ENCODE results near the gene GEMIN4. TPM values are rescaled to one million over a fixed set of nuclear protein-coding genes. Genes with fewer than 3 reads are reported as not detected.
A peak's percentile ranks its signal among the peaks of the same experiment; 100 is the strongest.

The GEMIN4 gene
- total RNA-seq (2013; cell fraction: nucleolus; rRNA removed), result 28.8 and 31.2 TPM in 2 replicates
- total RNA-seq (2014; rRNA removed), result 32.9 and 37.3 TPM in 2 replicates
- total RNA-seq (2014; rRNA removed; fragmentation: Illumina TruSeq; extraction: Trizol), result 10.1 and 11.9 TPM in 2 replicates
- total RNA-seq (2021), result 47.7 and 49.1 TPM in 2 replicates
- polyA plus RNA-seq (2011; ENCODE audit: low read depth), result 13.8 TPM
- 7.0 and 31.6 TPM in 2 replicates for polyA plus RNA-seq (2011; rRNA removed)
- polyA plus RNA-seq (2011; cell fraction: cytosol; rRNA removed), result 24.3 and 27.8 TPM in 2 replicates
- polyA plus RNA-seq (2011; cell fraction: nucleus; rRNA removed), result 40.0 and 46.3 TPM in 2 replicates
- polyA plus RNA-seq (2012), result 20.9 and 22.6 TPM in 2 replicates
- polyA plus RNA-seq (2014; fragmentation: Illumina TruSeq; extraction: Trizol), result 28.0 and 48.2 TPM in 2 replicates
- 1 to 10 TPM; 2.4 to 5.0 TPM for polyA plus RNA-seq (2014; fragmentation: Nextera tagmentation; extraction: Ambion mirVana)
- polyA plus RNA-seq (2014; rRNA removed), result 27.3 and 33.1 TPM in 2 replicates
- 10 to 100 TPM; 53.3 to 55.6 TPM for polyA plus RNA-seq (2016; fragmentation: Nextera tagmentation; extraction: Ambion mirVana)
- 29.4 and 35.0 TPM in 2 replicates for polyA minus RNA-seq (2011; rRNA and poly(A)+ RNA removed)
- polyA minus RNA-seq (2011; cell fraction: cytosol; rRNA and poly(A)+ RNA removed), result 10.4 and 15.1 TPM in 2 replicates
- 25.1 and 40.4 TPM in 2 replicates for polyA minus RNA-seq (2011; cell fraction: nucleus; rRNA and poly(A)+ RNA removed)
- percentile 86 among the genes with signal in this experiment for Bru-seq, nascent RNA
- BruChase-seq, experiment 1, labeled RNA remaining after a 6-hour chase, result percentile 70 among the genes with signal in this experiment
- BruChase-seq, experiment 2, labeled RNA remaining after a 2-hour chase, result percentile 84 among the genes with signal in this experiment
- long read RNA-seq, experiment 1, full-length matches to known transcripts, result 31 of 31 reads
- long read RNA-seq, experiment 1, partial matches to known transcripts, result 0 of 31 reads
- long read RNA-seq, experiment 1, other reads (novel, unspliced or antisense), result 0 of 31 reads
- long read RNA-seq, experiment 2, full-length matches to known transcripts, result 64 of 65 reads
- long read RNA-seq, experiment 2, partial matches to known transcripts, result 0 of 65 reads
- long read RNA-seq, experiment 2, other reads (novel, unspliced or antisense), result 1 of 65 reads

DNA sequence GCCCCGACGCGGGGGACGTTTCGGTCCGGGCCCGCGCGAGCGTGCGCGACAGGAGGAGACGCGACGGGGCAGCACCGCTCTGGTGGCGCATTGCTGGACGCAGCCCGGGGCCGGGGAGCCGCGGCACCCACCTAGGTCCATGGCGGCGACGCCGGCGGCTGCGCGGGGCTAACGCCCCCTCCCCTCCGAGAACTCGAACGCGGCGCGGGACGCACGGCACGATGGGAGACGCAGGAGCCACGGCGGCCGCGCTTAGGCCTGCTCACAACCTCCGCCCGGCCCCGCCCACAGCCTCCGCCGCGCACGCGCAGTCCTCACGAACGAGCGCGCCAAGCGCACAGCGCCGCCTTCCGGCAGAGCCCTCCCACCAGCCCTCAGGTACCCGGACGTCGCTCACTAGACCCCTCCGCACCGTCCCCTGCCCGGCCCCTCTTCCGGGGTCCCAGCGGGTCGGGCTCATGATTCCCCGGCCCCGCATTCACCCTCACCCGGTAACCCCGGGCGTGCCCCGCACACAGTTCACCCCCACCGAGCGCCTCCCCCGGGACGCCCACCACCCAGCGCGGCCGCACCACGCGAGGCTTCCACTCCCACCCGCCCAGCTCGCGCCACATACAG lies at the start of gene GEMIN4:
GEMIN4 (minus strand) TSS at position 263 of the 618 bp plus-strand sequence; CDS start at position 141, 122 bp downstream.
- RAD21 ChIA-PET (ENCODE audit: unreplicated experiment), result interaction anchor here (0.7 to 1.5 kb wide), 5 partner anchors 37 to 340 kb away, joined by 3 to 6 read pairs (median 5); partner anchors contain the start of genes TIMM22 and VPS53
- TF ChIP-seq GABPA (IDR thresholded peaks at IDR 0.05; ENCODE audit: low read depth) (no peak), CREM (IDR thresholded peaks at IDR 0.05; ENCODE audit: low read depth) (no peak), NFIC (IDR thresholded peaks at IDR 0.05; ENCODE audit: low read depth, low read length) (no peak), KLF5 (IDR thresholded peaks at IDR 0.05; ENCODE audit: partially characterized antibody) (peak; percentile 49), EED (IDR thresholded peaks at IDR 0.05; ENCODE audit: low read depth) (0 out of 2 replicates have a peak, but pooled peaks have one; percentile 6), LARP7 (IDR thresholded peaks at IDR 0.05) (peak; percentile 76), TCF7 (IDR thresholded peaks at IDR 0.05; ENCODE audit: borderline replicate concordance) (no peak)
- TF ChIP-seq, protein P1, sequence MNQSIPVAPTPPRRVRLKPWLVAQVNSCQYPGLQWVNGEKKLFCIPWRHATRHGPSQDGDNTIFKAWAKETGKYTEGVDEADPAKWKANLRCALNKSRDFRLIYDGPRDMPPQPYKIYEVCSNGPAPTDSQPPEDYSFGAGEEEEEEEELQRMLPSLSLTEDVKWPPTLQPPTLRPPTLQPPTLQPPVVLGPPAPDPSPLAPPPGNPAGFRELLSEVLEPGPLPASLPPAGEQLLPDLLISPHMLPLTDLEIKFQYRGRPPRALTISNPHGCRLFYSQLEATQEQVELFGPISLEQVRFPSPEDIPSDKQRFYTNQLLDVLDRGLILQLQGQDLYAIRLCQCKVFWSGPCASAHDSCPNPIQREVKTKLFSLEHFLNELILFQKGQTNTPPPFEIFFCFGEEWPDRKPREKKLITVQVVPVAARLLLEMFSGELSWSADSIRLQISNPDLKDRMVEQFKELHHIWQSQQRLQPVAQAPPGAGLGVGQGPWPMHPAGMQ (IDR thresholded peaks at IDR 0.05; ENCODE audit: borderline replicate concordance), result no peak
- TF ChIP-seq, protein P2, sequence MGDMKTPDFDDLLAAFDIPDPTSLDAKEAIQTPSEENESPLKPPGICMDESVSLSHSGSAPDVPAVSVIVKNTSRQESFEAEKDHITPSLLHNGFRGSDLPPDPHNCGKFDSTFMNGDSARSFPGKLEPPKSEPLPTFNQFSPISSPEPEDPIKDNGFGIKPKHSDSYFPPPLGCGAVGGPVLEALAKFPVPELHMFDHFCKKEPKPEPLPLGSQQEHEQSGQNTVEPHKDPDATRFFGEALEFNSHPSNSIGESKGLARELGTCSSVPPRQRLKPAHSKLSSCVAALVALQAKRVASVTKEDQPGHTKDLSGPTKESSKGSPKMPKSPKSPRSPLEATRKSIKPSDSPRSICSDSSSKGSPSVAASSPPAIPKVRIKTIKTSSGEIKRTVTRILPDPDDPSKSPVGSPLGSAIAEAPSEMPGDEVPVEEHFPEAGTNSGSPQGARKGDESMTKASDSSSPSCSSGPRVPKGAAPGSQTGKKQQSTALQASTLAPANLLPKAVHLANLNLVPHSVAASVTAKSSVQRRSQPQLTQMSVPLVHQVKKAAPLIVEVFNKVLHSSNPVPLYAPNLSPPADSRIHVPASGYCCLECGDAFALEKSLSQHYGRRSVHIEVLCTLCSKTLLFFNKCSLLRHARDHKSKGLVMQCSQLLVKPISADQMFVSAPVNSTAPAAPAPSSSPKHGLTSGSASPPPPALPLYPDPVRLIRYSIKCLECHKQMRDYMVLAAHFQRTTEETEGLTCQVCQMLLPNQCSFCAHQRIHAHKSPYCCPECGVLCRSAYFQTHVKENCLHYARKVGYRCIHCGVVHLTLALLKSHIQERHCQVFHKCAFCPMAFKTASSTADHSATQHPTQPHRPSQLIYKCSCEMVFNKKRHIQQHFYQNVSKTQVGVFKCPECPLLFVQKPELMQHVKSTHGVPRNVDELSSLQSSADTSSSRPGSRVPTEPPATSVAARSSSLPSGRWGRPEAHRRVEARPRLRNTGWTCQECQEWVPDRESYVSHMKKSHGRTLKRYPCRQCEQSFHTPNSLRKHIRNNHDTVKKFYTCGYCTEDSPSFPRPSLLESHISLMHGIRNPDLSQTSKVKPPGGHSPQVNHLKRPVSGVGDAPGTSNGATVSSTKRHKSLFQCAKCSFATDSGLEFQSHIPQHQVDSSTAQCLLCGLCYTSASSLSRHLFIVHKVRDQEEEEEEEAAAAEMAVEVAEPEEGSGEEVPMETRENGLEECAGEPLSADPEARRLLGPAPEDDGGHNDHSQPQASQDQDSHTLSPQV (IDR thresholded peaks at IDR 0.05), result peak; percentile 81; the same call in 1 of the 2 replicates

More for the DNA sequence above, at the start of gene GEMIN4:
- H3K36me3 ChIP-seq (ENCODE audit: control insufficient read depth in 2 of 2, insufficient read depth in 2 of 2, low read length in 1 of 2), result peaks cover 9 to 15% of the 10 kb centered on the region in 2 experiments; a peak in 3 of 4 replicates
- intact Hi-C loops (cut with micrococcal nuclease; ENCODE audit: unreplicated experiment), result no loop called here
- FAIRE-seq, result no peak
- H3K4me2 ChIP-seq (ENCODE audit: control insufficient read depth, insufficient read depth), result peak within 1 kb of the TSS; percentile 99
- DNase-seq (ENCODE audit: low read depth, low spot score), result peak; percentile 82
- peak within 1 kb of the TSS; percentile 89 for H3K27ac ChIP-seq (ENCODE audit: control insufficient read depth, insufficient read depth)
- H2AFZ ChIP-seq (ENCODE audit: control insufficient read depth, low read depth, low read length), result peak within 1 kb of the TSS; percentile 82
- SMC1A ChIA-PET (ENCODE audit: uncharacterized antibody, unreplicated experiment), result interaction anchor here (1.1 to 1.4 kb wide), 3 partner anchors 10 to 340 kb away, joined by 3 to 5 read pairs (median 4); no protein-coding TSS in a partner anchor
- peaks cover 3% of the 10 kb centered on the region; the same call in 1 of the 3 replicates for H3K9me3 ChIP-seq (replicated peaks; ENCODE audit: control insufficient read depth, insufficient read depth, low read length)
- H3K4me1 ChIP-seq (ENCODE audit: control insufficient read depth, insufficient read depth, low read length), result peaks cover 4% of the 10 kb centered on the region; the same call in 1 of the 2 replicates
- H3K9ac ChIP-seq (ENCODE audit: control insufficient read depth, insufficient read depth, low read length), result peak within 1 kb of the TSS; percentile 91
- CTCF ChIA-PET, result interaction anchor here (0.8 to 1.8 kb wide), 11 partner anchors 16 to 340 kb away, joined by 3 to 7 read pairs (median 5); partner anchors contain the start of genes GLOD4 and MRM3
- no peaks in the 10 kb centered on the region for H4K20me1 ChIP-seq (ENCODE audit: control insufficient read depth, insufficient read depth)
- WGBS (ENCODE audit: insufficient coverage, insufficient replicate concordance, low lambda C conversion rate, missing lambda C conversion rate), result 1% methylated on average over 65 of the region's 87 CpGs
- H3K27me3 ChIP-seq (replicated peaks in 1 of 2; ENCODE audit: control insufficient read depth in 2 of 2, insufficient read depth in 2 of 2, low read length in 1 of 2), result no peaks in the 10 kb centered on the region
- H3K4me3 ChIP-seq, result peak within 1 kb of the TSS; percentile 98
- peak; percentile 93 for ATAC-seq
- in situ Hi-C loops (cut with MboI), result no loop called here
- BruUV-seq (replicated peaks), result no TSS peak
- POLR2A ChIA-PET, result interaction anchor here (0.9 to 1.2 kb wide), 4 partner anchors 21 to 37 kb away, joined by 4 to 9 read pairs (median 7); partner anchors contain the start of genes GLOD4, MRM3 and VPS53
- peaks cover 39% of the 10 kb centered on the region for H3K79me2 ChIP-seq (ENCODE audit: control insufficient read depth, insufficient read depth, low read length)
